ENCODE results near the gene FREY1. TPM values are rescaled to one million over a fixed set of nuclear protein-coding genes. Genes with fewer than 3 reads are reported as not detected.

The FREY1 gene
- total and polyA plus RNA-seq, 2 of the 13 experiments (the other 11 are each of a cell fraction or from before 2014, with no cell fraction given), result 0.44 to 0.73 TPM

DNA sequence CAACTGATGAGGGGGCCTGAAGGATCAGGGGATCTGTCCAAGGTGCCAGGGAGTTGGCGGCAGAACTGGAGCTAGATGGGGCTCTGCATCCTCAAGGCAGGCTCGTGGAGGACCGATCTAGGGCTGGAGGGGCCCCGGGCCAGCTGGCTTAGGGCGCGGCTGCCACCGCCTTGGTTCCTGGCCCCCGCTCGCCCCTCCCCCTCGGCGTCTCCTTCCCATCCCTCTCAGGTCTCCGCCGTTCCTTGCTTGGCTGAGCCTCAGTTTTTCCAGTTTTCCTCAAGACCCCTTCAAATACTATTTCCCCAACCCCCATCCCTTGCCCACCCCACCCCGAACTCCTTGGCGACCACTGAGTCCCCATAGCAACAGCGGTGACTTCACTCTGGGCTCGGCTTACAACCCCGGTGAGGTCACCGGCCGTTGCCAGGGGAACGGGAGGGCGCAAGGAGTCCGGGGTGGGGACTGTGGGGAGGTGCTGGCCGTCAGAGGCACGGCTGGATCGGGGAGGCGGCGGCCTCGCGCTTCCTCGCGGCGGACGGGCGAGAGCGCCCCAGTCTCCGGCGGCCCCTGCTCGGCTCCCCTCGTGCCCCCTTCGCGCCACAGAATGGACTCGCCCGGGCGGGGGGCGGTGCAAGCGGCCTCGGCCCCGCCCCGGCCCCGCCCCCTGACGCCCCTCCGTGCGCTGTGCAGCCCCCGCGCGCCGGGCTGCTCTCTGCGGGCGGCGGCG lies 7.5 kb downstream of the FREY1 start (continued):
- no peak for TF ChIP-seq TIGD3 (CRISPR knock-in tag; IDR thresholded peaks at IDR 0.05; ENCODE audit: borderline replicate concordance)
- 0 out of 2 replicates have a peak, but pooled peaks have one; percentile 48 for TF ChIP-seq ZNF160 (CRISPR knock-in tag; IDR thresholded peaks at IDR 0.05)
- TF ChIP-seq ZBTB42 (CRISPR knock-in tag; IDR thresholded peaks at IDR 0.05), result no peak
- TF ChIP-seq ZNF382 (CRISPR knock-in tag; IDR thresholded peaks at IDR 0.05; ENCODE audit: borderline replicate concordance), result no peak
- TF ChIP-seq, protein P1, sequence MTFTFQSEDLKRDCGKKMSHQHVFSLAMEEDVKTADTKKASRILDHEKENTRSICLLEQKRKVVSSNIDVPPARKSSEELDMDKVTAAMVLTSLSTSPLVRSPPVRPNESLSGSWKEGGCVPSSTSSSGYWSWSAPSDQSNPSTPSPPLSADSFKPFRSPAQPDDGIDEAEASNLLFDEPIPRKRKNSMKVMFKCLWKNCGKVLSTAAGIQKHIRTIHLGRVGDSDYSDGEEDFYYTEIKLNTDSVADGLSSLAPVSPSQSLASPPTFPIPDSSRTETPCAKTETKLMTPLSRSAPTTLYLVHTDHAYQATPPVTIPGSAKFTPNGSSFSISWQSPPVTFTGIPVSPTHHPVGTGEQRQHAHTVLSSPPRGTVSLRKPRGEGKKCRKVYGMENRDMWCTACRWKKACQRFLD (CRISPR knock-in tag; IDR thresholded peaks at IDR 0.05; ENCODE audit: borderline replicate concordance), result no peak
- no peak; the same call in 1 of the 2 replicates for TF ChIP-seq KDM5B (CRISPR knock-in tag; IDR thresholded peaks at IDR 0.05; ENCODE audit: borderline replicate concordance)
- no peak for TF ChIP-seq PLRG1 (conservative IDR thresholded peaks at IDR 0.05)
- TF ChIP-seq, protein P2, sequence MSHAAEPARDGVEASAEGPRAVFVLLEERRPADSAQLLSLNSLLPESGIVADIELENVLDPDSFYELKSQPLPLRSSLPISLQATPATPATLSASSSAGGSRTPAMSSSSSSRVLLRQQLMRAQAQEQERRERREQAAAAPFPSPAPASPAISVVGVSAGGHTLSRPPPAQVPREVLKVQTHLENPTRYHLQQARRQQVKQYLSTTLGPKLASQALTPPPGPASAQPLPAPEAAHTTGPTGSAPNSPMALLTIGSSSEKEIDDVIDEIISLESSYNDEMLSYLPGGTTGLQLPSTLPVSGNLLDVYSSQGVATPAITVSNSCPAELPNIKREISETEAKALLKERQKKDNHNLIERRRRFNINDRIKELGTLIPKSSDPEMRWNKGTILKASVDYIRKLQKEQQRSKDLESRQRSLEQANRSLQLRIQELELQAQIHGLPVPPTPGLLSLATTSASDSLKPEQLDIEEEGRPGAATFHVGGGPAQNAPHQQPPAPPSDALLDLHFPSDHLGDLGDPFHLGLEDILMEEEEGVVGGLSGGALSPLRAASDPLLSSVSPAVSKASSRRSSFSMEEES (CRISPR knock-in tag; IDR thresholded peaks at IDR 0.05), result no peak
- TF ChIP-seq ARID4A (CRISPR knock-in tag; IDR thresholded peaks at IDR 0.05; ENCODE audit: borderline replicate concordance), result peak; percentile 61; the same call in 1 of the 2 replicates
- no peak for TF ChIP-seq ZBTB39 (CRISPR knock-in tag; IDR thresholded peaks at IDR 0.05)
- no peak for TF ChIP-seq ZFP36L2 (CRISPR knock-in tag; IDR thresholded peaks at IDR 0.05)
- TF ChIP-seq ATF5 (CRISPR knock-in tag; IDR thresholded peaks at IDR 0.05; ENCODE audit: low read depth), result no peak
- 0 out of 2 replicates have a peak, but pooled peaks have one; percentile 36 for TF ChIP-seq ARNT2 (CRISPR knock-in tag; IDR thresholded peaks at IDR 0.05; ENCODE audit: low read depth)
- TF ChIP-seq SATB2 (CRISPR knock-in tag; IDR thresholded peaks at IDR 0.05), result no peak
- no peak for TF ChIP-seq ZNF615 (CRISPR knock-in tag; IDR thresholded peaks at IDR 0.05; ENCODE audit: borderline replicate concordance)
- peak; percentile 28; the same call in 1 of the 2 replicates for TF ChIP-seq ZNF563 (CRISPR knock-in tag; IDR thresholded peaks at IDR 0.05)
- TF ChIP-seq MED13 (CRISPR knock-in tag; IDR thresholded peaks at IDR 0.05), result no peak
